Fibroblast of lung (primary cell): ENCODE measurements around the gene SDHB.

ENCODE experiments used
- CTCF ChIP-seq, 2 donors: IDR thresholded peaks in 1 of 2; conservative IDR thresholded peaks in 1 of 2; 1 replicate in 1 of 2; 2 replicates in 1 of 2; pipeline ENCODE4 v1.5.1; 2011 to 2012; ENCODE audit warnings: low read length in 2 of 2, control low read depth in 1 of 2, inconsistent platforms in 1 of 2, low read depth in 1 of 2, mild to moderate bottlenecking in 1 of 2
- EZH2 ChIP-seq: IDR thresholded peaks from 2 replicates; pipeline ENCODE4 v1.5.1; 2012; ENCODE audit warnings: low read length, control low read depth, mild to moderate bottlenecking; ENCODE audit errors: missing control alignments

GRCh38 chr1:16982902-16983301 is 70.9 kb downstream of the SDHB start:
- TF ChIP-seq EZH2 (no peak), CTCF (conservative IDR thresholded peaks at IDR 0.05 in 1 of 2, IDR thresholded peaks at IDR 0.05 in 1 of 2; ENCODE audit: low read depth in 1 of 2, low read length in 2 of 2) (no peak)
